Measurements from ENCODE around the gene ARHGEF40. TPM values are rescaled to one million over a fixed set of nuclear protein-coding genes. Genes with fewer than 3 reads are reported as not detected.

The ARHGEF40 gene
- polyA plus RNA-seq, 1 donor, result 64.8 TPM

GRCh38 chr14:21096978-21097635, 27.0 kb downstream of the ARHGEF40 start:
- DNase-seq (ENCODE audit: low read depth), result no peak

GRCh38 chr14:21097636-21098075, 27.6 kb downstream of the ARHGEF40 start:
- no peak for DNase-seq (ENCODE audit: low read depth)

GRCh38 chr14:21098076-21098891, 28.2 kb downstream of the ARHGEF40 start, which contains the start of gene ZNF219:
TSS of gene ZNF219 (minus strand) at chr14:21098655. CDS start at chr14:21093591, 5,064 bp downstream.
- DNase-seq (ENCODE audit: low read depth), result no peak

- DNase-seq (ENCODE audit: low read depth), result no peak
These were observed 28.9 kb downstream of the ARHGEF40 start for GRCh38 chr14:21098892-21099595.

DNA sequence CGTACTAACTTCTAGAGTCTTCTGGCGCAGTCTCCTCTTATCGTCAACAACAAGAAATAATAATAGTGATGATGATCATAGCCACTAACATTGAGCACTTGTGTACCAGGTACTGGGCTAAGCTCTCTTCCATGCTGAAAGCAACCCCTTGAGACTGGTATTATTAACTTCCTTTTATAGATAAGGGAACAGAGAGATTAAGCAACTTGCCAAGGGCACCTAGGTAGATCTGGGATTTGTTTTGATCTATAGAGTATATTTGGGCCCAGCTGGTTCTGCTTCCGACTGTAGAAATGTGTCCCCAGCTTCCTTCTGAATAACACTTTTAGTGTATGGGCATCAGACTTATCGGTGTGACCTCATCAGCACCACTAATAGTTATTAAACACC, 29.5 kb downstream of the ARHGEF40 start:
- no peak for DNase-seq (ENCODE audit: low read depth)

DNA sequence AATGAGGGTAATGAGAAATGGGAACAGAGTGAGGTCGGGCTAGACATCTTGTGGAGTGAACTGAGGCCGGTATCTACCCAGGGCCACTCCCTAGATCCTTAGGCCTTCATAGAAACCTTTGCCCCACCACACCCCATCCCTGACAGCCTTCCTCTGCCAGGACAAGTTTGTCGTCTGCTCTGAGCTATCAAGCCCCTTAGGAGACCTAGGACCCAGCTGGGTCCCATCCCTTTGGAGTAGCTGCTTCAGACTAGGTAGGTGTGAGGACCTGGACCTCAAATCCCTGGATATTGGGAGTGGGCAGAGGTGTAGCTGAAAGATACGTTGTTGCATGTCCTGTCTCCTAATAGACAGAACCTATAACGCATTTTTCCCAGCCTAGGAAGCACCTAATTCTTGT, 30.8 kb downstream of the ARHGEF40 start, which contains the start of gene TMEM253:
TSS of gene TMEM253 (plus strand) at position 136 of the 400 bp plus-strand sequence. CDS start 278 bp downstream, outside the sequence.
- no peak for DNase-seq (ENCODE audit: low read depth)

GRCh38 chr14:21101802-21102413, 31.8 kb downstream of the ARHGEF40 start:
- no peak for DNase-seq (ENCODE audit: low read depth)

DNA sequence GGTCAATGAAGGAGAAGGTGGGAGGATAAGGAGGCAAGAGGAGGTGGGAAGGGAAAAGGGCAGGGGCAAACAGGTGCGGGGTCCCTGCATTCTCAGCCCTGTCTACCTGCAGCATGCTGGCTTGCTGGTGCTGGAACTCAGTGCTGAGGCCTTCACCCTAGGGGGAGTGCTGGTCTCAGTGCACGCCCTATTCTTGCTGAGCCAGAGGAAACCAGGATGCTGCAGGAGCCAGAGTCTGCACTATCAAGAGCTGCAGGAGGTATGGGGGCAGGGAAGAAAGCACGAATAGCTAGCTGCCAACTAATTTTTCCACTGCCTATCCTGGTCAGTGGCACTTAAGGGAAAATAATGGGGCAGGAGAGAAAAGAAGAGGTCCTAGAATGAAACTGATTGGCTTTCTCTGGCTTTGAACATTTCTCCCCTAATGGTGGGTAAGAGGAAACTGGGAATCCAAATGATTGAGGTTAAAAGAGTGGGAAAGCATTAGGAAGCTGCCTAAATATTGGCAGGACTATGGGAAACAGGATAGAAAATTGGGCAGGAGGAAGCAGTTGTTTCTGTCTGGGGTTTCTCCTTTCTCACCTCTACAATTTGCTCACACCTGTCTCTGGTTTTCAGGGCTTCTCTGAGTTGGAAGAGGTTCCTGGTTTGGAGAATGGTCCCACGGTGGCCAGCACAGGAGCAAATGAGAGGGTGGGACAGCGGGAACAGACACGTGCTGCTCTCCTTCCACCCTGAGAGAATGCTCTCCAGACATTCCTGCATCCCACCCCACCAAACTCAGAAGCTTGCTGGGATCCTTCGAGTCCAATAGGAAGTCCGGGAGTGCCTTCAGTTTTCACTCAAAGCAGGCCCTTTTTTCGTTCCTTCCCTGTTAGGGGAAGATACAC, 32.7 kb downstream of the ARHGEF40 start:
- DNase-seq (ENCODE audit: low read depth), result no peak

- DNase-seq (ENCODE audit: low read depth), result no peak
These were observed 33.3 kb downstream of the ARHGEF40 start for GRCh38 chr14:21103411-21103709.

GRCh38 chr14:21103710-21104447, 33.8 kb downstream of the ARHGEF40 start:
- DNase-seq (ENCODE audit: low read depth), result peak; percentile 84

- DNase-seq (ENCODE audit: low read depth), result no peak
These were observed 34.5 kb downstream of the ARHGEF40 start for GRCh38 chr14:21104448-21105060.

DNA sequence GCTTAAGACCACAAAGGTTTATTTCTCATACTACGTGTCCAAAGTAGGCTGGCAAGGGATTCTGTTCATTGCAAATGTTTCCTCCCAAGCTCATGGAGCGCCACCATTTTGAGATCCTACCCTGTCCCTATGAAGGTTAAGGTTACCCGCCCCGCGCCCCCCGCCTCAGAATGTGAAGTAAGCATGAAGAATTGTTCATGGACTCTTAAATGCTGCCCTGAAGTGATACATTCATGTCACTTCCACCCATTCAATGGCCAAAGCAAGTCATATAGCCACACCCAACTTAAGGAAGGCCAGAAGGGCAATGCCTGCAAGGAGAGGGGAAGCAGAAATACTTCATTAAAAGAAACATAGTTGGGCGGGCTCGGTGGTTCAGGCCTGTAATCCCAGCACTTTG, 35.0 kb downstream of the ARHGEF40 start:
- DNase-seq (ENCODE audit: low read depth), result no peak

DNA sequence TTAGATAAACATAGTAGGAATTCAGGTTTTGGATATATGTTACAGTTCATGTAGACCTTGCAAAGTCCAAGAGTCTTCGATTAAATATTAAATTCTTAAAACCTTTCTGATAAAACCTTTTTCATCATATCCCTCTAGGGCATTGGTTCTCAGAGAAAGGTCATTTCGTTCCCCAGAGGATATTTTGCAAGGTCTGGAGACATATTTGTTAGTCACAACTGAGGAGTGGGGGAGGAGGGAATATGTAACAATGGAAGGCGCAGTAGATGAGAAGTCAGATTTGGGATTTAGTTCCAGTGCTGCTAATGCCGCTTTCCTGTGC, 36.0 kb downstream of the ARHGEF40 start:
- no peak for DNase-seq (ENCODE audit: low read depth)

- no peak for DNase-seq (ENCODE audit: low read depth)
These were observed 36.6 kb downstream of the ARHGEF40 start for GRCh38 chr14:21106498-21107282.

- no peak for DNase-seq (ENCODE audit: low read depth)
These were observed 37.2 kb downstream of the ARHGEF40 start for GRCh38 chr14:21107283-21107800.

DNA sequence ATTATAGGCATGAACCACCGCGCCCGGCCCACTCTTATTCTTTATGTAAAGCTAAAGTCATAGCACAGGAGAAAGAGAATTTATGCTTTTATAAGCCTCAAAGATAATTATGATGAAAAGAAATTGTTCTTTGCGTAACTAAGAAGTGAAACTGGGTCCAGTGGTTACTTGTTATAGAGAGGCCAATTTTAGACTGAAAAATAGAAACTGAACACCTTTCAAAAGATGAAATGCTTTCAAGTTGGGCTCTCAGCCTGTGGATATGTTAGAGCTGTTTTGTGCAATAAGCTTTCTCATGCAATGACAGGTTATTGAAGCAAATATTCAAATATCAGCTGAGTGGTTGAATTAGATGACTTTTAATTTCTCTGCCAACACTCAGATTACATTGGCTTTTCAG, 38.7 kb downstream of the ARHGEF40 start:
- DNase-seq (ENCODE audit: low read depth), result no peak

DNA sequence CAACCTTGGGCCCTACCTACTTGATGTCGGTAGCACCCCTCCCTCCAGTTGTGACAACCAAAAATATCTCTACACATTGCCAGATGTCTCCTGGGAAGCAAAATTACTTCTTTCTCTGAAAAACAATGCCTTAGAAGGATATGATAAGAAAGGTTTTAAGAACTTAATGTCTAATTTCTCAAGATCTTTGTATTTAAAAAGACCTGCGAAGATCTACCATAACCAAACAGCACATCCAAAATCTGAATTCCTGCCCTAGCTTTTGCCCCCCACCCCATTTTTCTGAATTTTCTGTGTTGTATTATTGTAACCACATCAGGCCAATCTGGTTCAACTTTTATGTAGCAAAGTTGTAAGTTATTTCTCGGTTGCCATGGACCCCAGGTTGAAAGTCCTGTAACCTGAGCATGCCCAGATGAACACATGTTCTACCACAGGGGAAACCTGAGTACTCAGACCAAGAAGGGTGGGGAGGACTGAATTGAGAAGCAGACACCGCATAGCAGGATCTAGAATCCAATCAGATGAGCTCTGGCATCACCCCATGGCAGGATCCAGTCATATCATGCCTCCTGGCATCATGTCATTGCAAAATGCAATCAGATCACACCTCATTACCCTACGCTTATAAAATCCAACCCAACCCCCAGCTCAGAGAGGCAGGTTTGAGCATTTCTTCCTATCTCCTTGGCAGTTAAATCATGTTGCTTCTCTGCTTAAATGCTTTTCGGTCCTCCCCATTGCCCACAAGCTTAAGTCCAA, 39.5 kb downstream of the ARHGEF40 start:
- DNase-seq (ENCODE audit: low read depth), result no peak

- DNase-seq (ENCODE audit: low read depth), result no peak
These were observed 42.2 kb downstream of the ARHGEF40 start for GRCh38 chr14:21112255-21112654.
